HepG2 (cell line): Measurements from ENCODE around the gene ZNF513. TPM values are rescaled to one million over a fixed set of nuclear protein-coding genes. Genes with fewer than 3 reads are reported as not detected.
A peak's percentile ranks its signal among the peaks of the same experiment; 100 is the strongest.

ENCODE experiments used
- ATAC-seq: fragments of 200-7000 bp; cut with Tn5 transposase; 3 replicates; pipeline ENCODE4 v1.9.1; 2020; ENCODE audit warnings: mild to moderate bottlenecking, moderate library complexity
- BruUV-seq: library from RNA; stranded (reverse); fragments of 400-500 nt; replicated peaks from 2 replicates; lab custom pipeline; 2021; lab: Mats Ljungman, UMichigan
- CTCF ChIA-PET: fragments of 300-600 bp; formaldehyde crosslinking; extraction: SDS; loops from one replicate; lab custom pipeline; 2021; ENCODE audit warnings: low total read pairs, inconsistent platforms, low intra/inter-chr PET ratio; lab: Yijun Ruan, JAX
- POLR2A ChIA-PET: fragments of 350-600 bp; sonication (Branson Sonifier 250); formaldehyde crosslinking; loops from one replicate; lab custom pipeline; 2020; ENCODE audit warnings: antibody characterized with exemption, inconsistent platforms; lab: Yijun Ruan, JAX
- DNase-seq: peaks from one replicate; pipeline ENCODE4 v3.0.0-alpha.2; 2015; ENCODE audit warnings: low spot score
- FAIRE-seq: peaks from 3 replicates; lab custom pipeline; 2011; peaks lifted over from hg19 to GRCh38; lab: Jason Lieb, UNC
- H2AFZ ChIP-seq: one replicate; pipeline ENCODE4 v1.6.1; 2011; ENCODE audit warnings: low read length, inconsistent platforms
- H3K27ac ChIP-seq: fragments of 300-600 bp; 3 replicates; pipeline ENCODE4 v1.8.0; 2011; ENCODE audit warnings: mixed run types, mild to moderate bottlenecking, mixed read lengths, low read length, inconsistent platforms; ENCODE audit not compliant: insufficient read depth; ENCODE audit errors: extremely low read length
- H3K27me3 ChIP-seq, 2 experiments: fragments of 200-600 bp in 1 of 2; 2 replicates in 1 of 2; 3 replicates in 1 of 2; pipeline versions ENCODE4 v1.6.0 to v1.8.0; 2011; ENCODE audit warnings: low read length in 2 of 2, mild to moderate bottlenecking in 2 of 2, moderate library complexity in 2 of 2, inconsistent platforms in 1 of 2; ENCODE audit not compliant: insufficient read depth in 2 of 2, control insufficient read depth in 1 of 2
- H3K36me3 ChIP-seq, 2 experiments: fragments of 200-600 bp in 1 of 2; replicated peaks in 1 of 2; 2 replicates in 1 of 2; 3 replicates in 1 of 2; pipeline versions ENCODE4 v1.5.1 to v1.8.0; 2011; ENCODE audit warnings: low read length in 2 of 2, inconsistent platforms in 1 of 2; ENCODE audit not compliant: insufficient read depth in 2 of 2, control insufficient read depth in 1 of 2
- H3K4me1 ChIP-seq: 2 replicates; pipeline ENCODE4 v1.5.1; 2012; ENCODE audit warnings: low read length, inconsistent platforms; ENCODE audit not compliant: insufficient read depth
- H3K4me2 ChIP-seq: 2 replicates; pipeline ENCODE4 v1.6.0; 2011; ENCODE audit warnings: low read depth, low read length, inconsistent platforms
- H3K4me3 ChIP-seq, 3 experiments: fragments of 200-600 bp in 1 of 3; sonication (generic), shearing (Covaris generic) in 1 of 3; replicated peaks in 1 of 3; 2 replicates each; pipeline ENCODE4 v1.5.1; 2011 to 2016; ENCODE audit warnings: low read length in 3 of 3, inconsistent platforms in 2 of 3, low read depth in 2 of 3, mild to moderate bottlenecking in 2 of 3, control low read depth in 1 of 3, mixed read lengths in 1 of 3; ENCODE audit not compliant: insufficient read depth in 1 of 3
- H3K79me2 ChIP-seq: one replicate; pipeline ENCODE4 v1.6.1; 2011; ENCODE audit warnings: low read length, inconsistent platforms; ENCODE audit not compliant: insufficient read depth
- H3K9ac ChIP-seq: 2 replicates; pipeline ENCODE4 v1.6.0; 2011; ENCODE audit warnings: mild to moderate bottlenecking, low read depth, low read length, inconsistent platforms; ENCODE audit not compliant: insufficient read depth
- H3K9me3 ChIP-seq: 2 replicates; pipeline ENCODE4 v1.5.1; 2012; ENCODE audit warnings: mild to moderate bottlenecking, low read length
- H4K20me1 ChIP-seq: 2 replicates; pipeline ENCODE4 v1.6.0; 2011; ENCODE audit warnings: inconsistent platforms, mild to moderate bottlenecking, low read length, moderate library complexity; ENCODE audit not compliant: insufficient read depth
- ARNT2 ChIP-seq: sonication (generic); formaldehyde crosslinking; IDR thresholded peaks from 2 replicates; pipeline ENCODE4 v1.8.0; 2022; ENCODE audit warnings: mild to moderate bottlenecking, low read depth, missing genetic modification reagents, moderate library complexity
- CCAR2 ChIP-seq: fragments of 200-400 bp; formaldehyde crosslinking; optimal IDR thresholded peaks from 2 replicates; pipeline ENCODE3; 2018; ENCODE audit warnings: low read depth, mild to moderate bottlenecking, low read length, moderate library complexity
- HBP1 ChIP-seq: IDR thresholded peaks from 2 replicates; pipeline ENCODE4 v1.6.1; 2016; ENCODE audit warnings: low read depth, control low read depth
- JARID2 ChIP-seq: sonication (generic); formaldehyde crosslinking; IDR thresholded peaks from 2 replicates; pipeline ENCODE4 v1.8.1; 2023; ENCODE audit warnings: missing genetic modification reagents, inconsistent platforms; ENCODE audit not compliant: insufficient replicate concordance
- MEIS2 ChIP-seq: sonication (generic); formaldehyde crosslinking; IDR thresholded peaks from 2 replicates; pipeline ENCODE4 v1.9.0; 2021; ENCODE audit warnings: mild to moderate bottlenecking, missing genetic modification reagents
- MTA3 ChIP-seq: sonication (generic); formaldehyde crosslinking; IDR thresholded peaks from 2 replicates; pipeline ENCODE4 v1.4.0; 2020; ENCODE audit warnings: missing genetic modification reagents
- NKX3-1 ChIP-seq: sonication (generic); formaldehyde crosslinking; IDR thresholded peaks from 2 replicates; pipeline ENCODE4 v1.5.0; 2020; ENCODE audit warnings: missing genetic modification reagents
- PHF8 ChIP-seq: sonication (generic); formaldehyde crosslinking; IDR thresholded peaks from 2 replicates; pipeline ENCODE4 v1.5.0; 2020; ENCODE audit warnings: missing genetic modification reagents
- POLR2G ChIP-seq: fragments of 200-400 bp; formaldehyde crosslinking; IDR thresholded peaks from 2 replicates; pipeline ENCODE4 v1.6.1; 2018; ENCODE audit warnings: mild to moderate bottlenecking, low read depth, low read length, moderate library complexity
- ZC3H13 ChIP-seq: sonication (generic); formaldehyde crosslinking; IDR thresholded peaks from 2 replicates; pipeline ENCODE4 v1.8.1; 2023; ENCODE audit warnings: mild to moderate bottlenecking, missing genetic modification reagents, moderate library complexity
- ZNF292 ChIP-seq: sonication (generic); formaldehyde crosslinking; IDR thresholded peaks from 2 replicates; pipeline ENCODE4 v1.8.1; 2022; ENCODE audit warnings: mild to moderate bottlenecking, low read depth, missing genetic modification reagents, borderline replicate concordance
- ZNF7 ChIP-seq: IDR thresholded peaks from 2 replicates; pipeline ENCODE4 v1.6.1; 2016; ENCODE audit warnings: missing biosample characterization, missing genetic modification reagents
- ZNF709 ChIP-seq: sonication (generic); formaldehyde crosslinking; IDR thresholded peaks from 2 replicates; pipeline ENCODE4 v1.5.0; 2020; ENCODE audit warnings: mild to moderate bottlenecking, missing genetic modification reagents
- ZNF740 ChIP-seq: sonication (generic); formaldehyde crosslinking; IDR thresholded peaks from 2 replicates; pipeline ENCODE4 v1.4.0; 2020; ENCODE audit warnings: missing genetic modification reagents
- ZNF780A ChIP-seq: sonication (generic); formaldehyde crosslinking; IDR thresholded peaks from 2 replicates; pipeline ENCODE4 v1.8.0; 2022; ENCODE audit warnings: mild to moderate bottlenecking, missing genetic modification reagents, moderate library complexity
- ZNF788 ChIP-seq: sonication (generic); formaldehyde crosslinking; IDR thresholded peaks from 2 replicates; pipeline ENCODE4 v1.5.0; 2020; ENCODE audit warnings: mild to moderate bottlenecking, missing genetic modification reagents, borderline replicate concordance
- ZNF790 ChIP-seq: sonication (generic); formaldehyde crosslinking; IDR thresholded peaks from 2 replicates; pipeline ENCODE4 v1.8.0; 2022; ENCODE audit warnings: missing genetic modification reagents, mild to moderate bottlenecking, borderline replicate concordance
- WGBS: methylation state at CpG from one replicate; pipeline ENCODE4 v1.1.6; 2017; ENCODE audit warnings: low lambda C conversion rate; 5-methylcytosine and 5-hydroxymethylcytosine counted together
- in situ Hi-C: cut with HindIII; loops from 2 replicates; pipeline ENCODE4 v1.10.0; 2017; ENCODE audit warnings: low pct_unique_long_range_greater_than_20kb; ENCODE audit not compliant: extremely low pct_ligation_motif_present
- intact Hi-C: fragments of 100-400 bp; cut with micrococcal nuclease; formaldehyde crosslinking; loops from one replicate; pipeline ENCODE4 v1.10.0; 2022; ENCODE audit not compliant: unreplicated experiment
- polyA plus RNA-seq, 8 experiments: library from polyadenylated mRNA; depleted of rRNA in 3 of 8; stranded (reverse) in 7 of 8; unstranded in 1 of 8; fragments of >200 nt; fragmentation: Illumina TruSeq in 4 of 8; extraction: Trizol in 4 of 8; gene quantifications; 2 replicates each; pipeline versions ENCODE4 v1.2.1 to v1.2.3, GENCODE V29; 2011 to 2016; ENCODE audit warnings: low read depth in 4 of 8, missing spikeins in 1 of 8, mixed read lengths in 1 of 8; ENCODE audit not compliant: insufficient read depth in 1 of 8
- total RNA-seq, 5 experiments: library from RNA; depleted of rRNA; stranded (reverse); fragments of >200 nt; fragmentation: Illumina TruSeq; extraction: Trizol; gene quantifications; 2 replicates each; pipeline ENCODE4 v1.2.3, GENCODE V29; 2016; ENCODE audit warnings: low read depth in 1 of 5
- TF ChIP-seq, protein P1 (sequence below): sonication (generic); formaldehyde crosslinking; IDR thresholded peaks from 2 replicates; pipeline ENCODE4 v1.5.0; 2020; ENCODE audit warnings: missing genetic modification reagents, mild to moderate bottlenecking, borderline replicate concordance

ZNF513 gene
- total and polyA plus RNA-seq, 2 of the 13 experiments (the other 11 are each of a cell fraction or from before 2014, with no cell fraction given) = 4.9 to 6.3 TPM

GRCh38 chr2:27376866-27377617, 3.5 kb downstream of the ZNF513 start:
- POLR2A ChIA-PET = interaction anchor here (1.2 to 5.1 kb wide), 4 partner anchors 13 to 119 kb away, joined by 3 to 34 read pairs (median 16); partner anchors contain the start of genes MPV17 and PPM1G
- no peak overlapping the region for H3K27ac ChIP-seq
- no peak for TF ChIP-seq ZNF780A (CRISPR knock-in tag)
- 0 out of 2 replicates have a peak, but pooled peaks have one; percentile 23 for TF ChIP-seq ZC3H13
- TF ChIP-seq CCAR2 = no peak
- no peak for TF ChIP-seq ZNF292 (CRISPR knock-in tag)
- TF ChIP-seq ZNF790 (CRISPR knock-in tag) = 0 out of 2 replicates have a peak, but pooled peaks have one; percentile 10
- TF ChIP-seq PHF8 (CRISPR knock-in tag) = 0 out of 2 replicates have a peak, but pooled peaks have one; percentile 1
- TF ChIP-seq, protein P1, sequence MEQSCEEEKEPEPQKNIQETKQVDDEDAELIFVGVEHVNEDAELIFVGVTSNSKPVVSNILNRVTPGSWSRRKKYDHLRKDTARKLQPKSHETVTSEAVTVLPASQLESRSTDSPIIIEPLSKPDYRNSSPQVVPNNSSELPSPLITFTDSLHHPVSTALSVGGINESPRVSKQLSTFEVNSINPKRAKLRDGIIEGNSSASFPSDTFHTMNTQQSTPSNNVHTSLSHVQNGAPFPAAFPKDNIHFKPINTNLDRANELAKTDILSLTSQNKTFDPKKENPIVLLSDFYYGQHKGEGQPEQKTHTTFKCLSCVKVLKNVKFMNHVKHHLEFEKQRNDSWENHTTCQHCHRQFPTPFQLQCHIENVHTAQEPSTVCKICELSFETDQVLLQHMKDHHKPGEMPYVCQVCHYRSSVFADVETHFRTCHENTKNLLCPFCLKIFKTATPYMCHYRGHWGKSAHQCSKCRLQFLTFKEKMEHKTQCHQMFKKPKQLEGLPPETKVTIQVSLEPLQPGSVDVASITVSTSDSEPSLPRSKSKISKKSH (CRISPR knock-in tag) = peak; percentile 28; the same call in 1 of the 2 replicates
- no peak for TF ChIP-seq JARID2 (CRISPR knock-in tag)
- TF ChIP-seq MTA3 (CRISPR knock-in tag) = no peak
- no peak for TF ChIP-seq HBP1 (CRISPR knock-in tag)
- TF ChIP-seq ZNF7 = no peak
- no peak for TF ChIP-seq ARNT2 (CRISPR knock-in tag)
- TF ChIP-seq ZNF740 (CRISPR knock-in tag) = peak; percentile 68; the same call in 1 of the 2 replicates
- 0 out of 2 replicates have a peak, but pooled peaks have one; percentile 44 for TF ChIP-seq ZNF709 (CRISPR knock-in tag)
- peak; percentile 11; the same call in 1 of the 2 replicates for TF ChIP-seq POLR2G
- no peak for TF ChIP-seq NKX3-1 (CRISPR knock-in tag)
- no peak for TF ChIP-seq ZNF788 (CRISPR knock-in tag)
- no peak for TF ChIP-seq MEIS2 (CRISPR knock-in tag)

More at GRCh38 chr2:27376866-27377617, 3.5 kb downstream of the ZNF513 start:
- Histone ChIP-seq H3K4me2 (no peak overlapping the region), H3K9me3 (no peaks in the 10 kb centered on the region), H3K4me3 (no peak overlapping the region), H4K20me1 (peaks cover 3% of the 10 kb centered on the region), H3K9ac (no peak overlapping the region), H2AFZ (no peak overlapping the region), H3K4me1 (peaks cover 39% of the 10 kb centered on the region), H3K27me3 (no peaks in the 10 kb centered on the region), H3K36me3 (peaks cover 43 to 72% of the 10 kb centered on the region in 2 experiments), H3K79me2 (peaks cover 16% of the 10 kb centered on the region)
- DNase-seq (no peak), FAIRE-seq (no peak), ATAC-seq (no peak)
- BruUV-seq = no TSS peak
- CTCF ChIA-PET = no interaction called here
- 82% methylated on average over 8 of the region's 10 CpGs for WGBS
- intact Hi-C loops = loop anchor here (10.0 kb wide), 1 partner anchor 122 kb away; no protein-coding TSS in a partner anchor
- in situ Hi-C loops = no loop called here
